K562 (cell line): ENCODE data around the gene RAB41. TPM values are rescaled to one million over a fixed set of nuclear protein-coding genes. Genes with fewer than 3 reads are reported as not detected.

ENCODE experiments used
- ATAC-seq: fragments of 200-7000 bp; cut with Tn5 transposase; 3 replicates; pipeline ENCODE4 v1.9.1; 2020; ENCODE audit warnings: moderate library complexity
- BruUV-seq: library from RNA; stranded (reverse); fragments of 400-500 nt; replicated peaks from 2 replicates; lab custom pipeline; 2021; lab: Mats Ljungman, UMichigan
- CTCF ChIA-PET: fragments of 300-600 bp; formaldehyde crosslinking; extraction: SDS; loops from one replicate; lab custom pipeline; 2021; ENCODE audit warnings: low intra/inter-chr PET ratio; lab: Yijun Ruan, JAX
- POLR2A ChIA-PET: fragments of 300-600, 350-650 bp; sonication (Branson Sonifier 250); formaldehyde crosslinking; extraction: SDS; loops from one replicate; lab custom pipeline; 2021; ENCODE audit warnings: antibody characterized with exemption, inconsistent platforms; lab: Yijun Ruan, JAX
- DNase-seq, 4 experiments: peaks; one replicate each; pipeline versions ENCODE4 v3.0.0 to v3.0.0-alpha.2; 2011 to 2018; ENCODE audit warnings: low spot score in 3 of 4, mixed read lengths in 3 of 4; ENCODE audit errors: extremely low read depth in 1 of 4
- FAIRE-seq: peaks from 2 replicates; lab custom pipeline; 2011; peaks lifted over from hg19 to GRCh38; lab: Jason Lieb, UNC
- H2AFZ ChIP-seq: 2 replicates; pipeline ENCODE4 v1.6.0; 2011; ENCODE audit warnings: low read depth, low read length, control low read depth, inconsistent platforms
- H3K27ac ChIP-seq: fragments of 200-600 bp; 3 replicates; pipeline ENCODE4 v1.8.0; 2011; ENCODE audit warnings: low read depth, mild to moderate bottlenecking, control low read depth, inconsistent platforms, low read length, moderate library complexity, mixed read lengths; ENCODE audit errors: extremely low read depth
- H3K27me3 ChIP-seq, 2 experiments: fragments of 300-600 bp in 1 of 2; 2 replicates in 1 of 2; 3 replicates in 1 of 2; pipeline versions ENCODE4 v1.6.0 to v1.8.0; 2011; ENCODE audit warnings: inconsistent platforms in 2 of 2, low read length in 2 of 2, mild to moderate bottlenecking in 1 of 2, mixed read lengths in 1 of 2, moderate library complexity in 1 of 2; ENCODE audit not compliant: control insufficient read depth in 2 of 2, insufficient read depth in 2 of 2
- H3K36me3 ChIP-seq: fragments of 300-600 bp; 3 replicates; pipeline ENCODE4 v1.8.0; 2011; ENCODE audit warnings: mild to moderate bottlenecking, low read length, inconsistent platforms; ENCODE audit not compliant: control insufficient read depth, insufficient read depth
- H3K4me1 ChIP-seq, 2 experiments: fragments of 200-600 bp in 1 of 2; replicated peaks in 1 of 2; 2 replicates in 1 of 2; 3 replicates in 1 of 2; pipeline versions ENCODE4 v1.5.1 to v1.8.0; 2011; ENCODE audit warnings: inconsistent platforms in 2 of 2, low read length in 2 of 2, mild to moderate bottlenecking in 1 of 2, mixed read lengths in 1 of 2, moderate library complexity in 1 of 2; ENCODE audit not compliant: control insufficient read depth in 2 of 2, insufficient read depth in 2 of 2
- H3K4me2 ChIP-seq: 2 replicates; pipeline ENCODE4 v1.6.1; 2011; ENCODE audit warnings: low read length, control low read depth, inconsistent platforms, mixed read lengths; ENCODE audit not compliant: insufficient read depth
- H3K4me3 ChIP-seq: fragments of 200-600 bp; sonication (generic), shearing (Covaris generic); 2 replicates; pipeline ENCODE4 v1.5.1; 2016; ENCODE audit warnings: control low read depth, inconsistent platforms
- H3K79me2 ChIP-seq: fragments of 200-600 bp; 3 replicates; pipeline ENCODE4 v1.8.0; 2011; ENCODE audit warnings: low read length, inconsistent platforms; ENCODE audit not compliant: control insufficient read depth, insufficient read depth
- H3K9ac ChIP-seq, 2 experiments: 2 replicates each; pipeline versions ENCODE4 v1.6.0 to v1.6.1; 2011; ENCODE audit warnings: low read depth in 2 of 2, low read length in 2 of 2, control low read depth in 1 of 2, inconsistent platforms in 1 of 2, mild to moderate bottlenecking in 1 of 2, mixed read lengths in 1 of 2; ENCODE audit not compliant: insufficient read depth in 1 of 2
- H3K9me1 ChIP-seq: one replicate; pipeline ENCODE4 v1.6.0; 2011; ENCODE audit warnings: inconsistent platforms, mild to moderate bottlenecking, low read length, moderate library complexity; ENCODE audit not compliant: control insufficient read depth, insufficient read depth
- H3K9me3 ChIP-seq: replicated peaks from 2 replicates; pipeline ENCODE4 v1.5.1; 2011; ENCODE audit warnings: low read depth, low read length, inconsistent platforms; ENCODE audit not compliant: control insufficient read depth, insufficient read depth
- H4K20me1 ChIP-seq: replicated peaks from 2 replicates; pipeline ENCODE4 v1.6.1; 2011; ENCODE audit warnings: low read length, inconsistent platforms, mixed read lengths; ENCODE audit not compliant: control insufficient read depth, insufficient read depth
- ATF7 ChIP-seq: fragments of 450-650 bp; IDR thresholded peaks from 2 replicates; pipeline ENCODE4 v1.7.1; 2014; ENCODE audit warnings: mild to moderate bottlenecking, moderate library complexity
- BRD9 ChIP-seq: fragments of 450-650 bp; IDR thresholded peaks from 2 replicates; pipeline ENCODE4 v1.6.1; 2018; ENCODE audit warnings: low read depth; ENCODE audit not compliant: partially characterized antibody
- CBFB ChIP-seq: sonication (generic); formaldehyde crosslinking; IDR thresholded peaks from 2 replicates; pipeline ENCODE4 v1.4.0; 2020; ENCODE audit warnings: mild to moderate bottlenecking, missing genetic modification reagents
- ETS1 ChIP-seq: conservative IDR thresholded peaks from 2 replicates; pipeline ENCODE4 v1.6.1; 2011; ENCODE audit warnings: low read depth, mild to moderate bottlenecking, low read length; ENCODE audit not compliant: control insufficient read depth
- EZH2 ChIP-seq: IDR thresholded peaks from 2 replicates; pipeline ENCODE4 v1.6.1; 2012; ENCODE audit warnings: low read depth, mild to moderate bottlenecking, inconsistent platforms, low read length, borderline replicate concordance
- KLF6 ChIP-seq: fragments of 250-450 bp; sonication (Bioruptor Pico); IDR thresholded peaks from 2 replicates; pipeline ENCODE4 v1.4.0; 2020; ENCODE audit warnings: mild to moderate bottlenecking, moderate library complexity, borderline replicate concordance
- MLX ChIP-seq, 2 experiments: fragments of 450-650 bp in 1 of 2; sonication (generic) in 1 of 2; formaldehyde crosslinking; conservative IDR thresholded peaks; 2 replicates each; pipeline versions ENCODE4 v1.4.0 to v1.8.1; 2020 to 2022; ENCODE audit warnings: mild to moderate bottlenecking in 1 of 2, missing genetic modification reagents in 1 of 2
- RBM14 ChIP-seq: fragments of 200-400 bp; formaldehyde crosslinking; IDR thresholded peaks from 2 replicates; pipeline ENCODE4 v1.6.1; 2018; ENCODE audit warnings: low read depth, mild to moderate bottlenecking, low read length, moderate library complexity, borderline replicate concordance; ENCODE audit not compliant: insufficient read depth
- SETDB1 ChIP-seq: IDR thresholded peaks from one replicate; pipeline ENCODE4 v1.6.1; 2012; ENCODE audit warnings: low read length, control low read depth, inconsistent platforms
- SRSF1 ChIP-seq: fragments of 200-400 bp; formaldehyde crosslinking; IDR thresholded peaks from 2 replicates; pipeline ENCODE4 v1.6.1; 2017; ENCODE audit warnings: mild to moderate bottlenecking, low read depth, low read length, moderate library complexity
- TBL1XR1 ChIP-seq, 2 experiments: IDR thresholded peaks; 2 replicates each; pipeline ENCODE4 v1.6.1; 2012; ENCODE audit warnings: improper control_type of control experiment in 2 of 2, low read length in 2 of 2, mild to moderate bottlenecking in 1 of 2
- TRIM25 ChIP-seq: fragments of 450-650 bp; IDR thresholded peaks from 2 replicates; pipeline ENCODE4 v1.7.0; 2016; ENCODE audit warnings: borderline replicate concordance
- WHSC1 ChIP-seq: IDR thresholded peaks from one replicate; pipeline ENCODE4 v1.6.1; 2012; ENCODE audit warnings: low read length, control low read depth, inconsistent platforms
- ZNF133 ChIP-seq: fragments of 250-450 bp; sonication (Bioruptor Pico); IDR thresholded peaks from 2 replicates; pipeline ENCODE4 v1.4.0; 2020; ENCODE audit warnings: mild to moderate bottlenecking
- ZNF592 ChIP-seq: fragments of 450-650 bp; IDR thresholded peaks from 2 replicates; pipeline ENCODE4 v1.6.1; 2017; ENCODE audit warnings: antibody characterized with exemption, mild to moderate bottlenecking
- WGBS: fragments of 100-300 bp; shearing (Covaris generic); methylation state at CpG from one replicate; pipeline ENCODE4 v1.1.6; 2016; ENCODE audit warnings: low coverage, mixed read lengths; ENCODE audit not compliant: insufficient coverage; ENCODE audit errors: missing lambda C conversion rate; 5-methylcytosine and 5-hydroxymethylcytosine counted together
- in situ Hi-C: fragments of 300-500 bp; cut with MboI; formaldehyde crosslinking; loops from 4 replicates; pipeline ENCODE4 v1.15.0; 2018; ENCODE audit warnings: inconsistent platforms, mixed read lengths
- intact Hi-C: fragments of 100-400 bp; cut with micrococcal nuclease; formaldehyde crosslinking; loops from 2 replicates; pipeline ENCODE4 v1.14.2; 2022
- polyA plus RNA-seq, 8 experiments: library from polyadenylated mRNA; depleted of rRNA in 4 of 8; stranded (reverse) in 5 of 8; unstranded in 3 of 8; fragments of >200 nt; fragmentation: Nextera tagmentation in 2 of 8; fragmentation: Illumina TruSeq in 1 of 8; extraction: Ambion mirVana in 2 of 8; extraction: Trizol in 1 of 8; gene quantifications; 2 replicates each; pipeline versions ENCODE4 v1.2.1 to v1.2.3, GENCODE V29; 2011 to 2014; ENCODE audit warnings: inconsistent platforms in 1 of 8, missing spikeins in 1 of 8
- total RNA-seq, 7 experiments: library from RNA; depleted of rRNA in 6 of 7; stranded (reverse); fragments of >200 nt in 6 of 7; fragmentation: Illumina TruSeq in 2 of 7; extraction: Trizol in 2 of 7; gene quantifications; 2 replicates each; pipeline versions ENCODE4 v1.2.1 to v1.2.3, GENCODE V29; 2011 to 2021; ENCODE audit warnings: low replicate concordance in 1 of 7

Gene RAB41
- total and polyA plus RNA-seq, 9 of the 15 experiments (the other 6 are each of a cell fraction or from before 2014, with no cell fraction given), result 0.08 TPM; not detected in 8

GRCh38 chrX:70313503-70313902 is 31.5 kb downstream of the RAB41 start:
- H3K9me3 ChIP-seq, result no peaks in the 10 kb centered on the region
- H3K4me2 ChIP-seq, result no peak overlapping the region
- 83% methylated on average over 1 of the region's 1 CpG for WGBS
- H3K36me3 ChIP-seq, result peaks cover 14% of the 10 kb centered on the region; the same call in 1 of the 3 replicates
- H3K79me2 ChIP-seq, result no peaks in the 10 kb centered on the region; the same call in 2 of the 3 replicates
- ATAC-seq (no peak), FAIRE-seq (no peak), DNase-seq (no peak)
- no peak overlapping the region for H3K9ac ChIP-seq
- in situ Hi-C loops, result no loop called here
- no peak overlapping the region for H3K4me3 ChIP-seq
- no peak overlapping the region for H3K27ac ChIP-seq
- H3K9me1 ChIP-seq, result no peaks in the 10 kb centered on the region
- CTCF ChIA-PET, result no interaction called here
- no TSS peak for BruUV-seq
- H3K27me3 ChIP-seq, result no peaks in the 10 kb centered on the region
- no peaks in the 10 kb centered on the region for H3K4me1 ChIP-seq
- intact Hi-C loops, result no loop called here
- POLR2A ChIA-PET, result interaction anchor here (1.1 kb wide), 1 partner anchor 11 kb away, joined by 3 read pairs; no protein-coding TSS in a partner anchor
- 0 out of 2 replicates have a peak, but pooled peaks cover 4% of the 10 kb centered on the region for H4K20me1 ChIP-seq
- no peak overlapping the region for H2AFZ ChIP-seq
- no peak for TF ChIP-seq RBM14
- no peak for TF ChIP-seq ETS1
- TF ChIP-seq ATF7, result no peak
- no peak for TF ChIP-seq MLX (CRISPR knock-in tag; conservative IDR thresholded peaks at IDR 0.05)
- TF ChIP-seq ZNF133 (CRISPR knock-in tag), result no peak
- TF ChIP-seq BRD9, result no peak
- no peak for TF ChIP-seq TBL1XR1 (IDR thresholded peaks at IDR 0.05; ENCODE audit: low read length in 2 of 2)
- TF ChIP-seq SETDB1, result no peak
- no peak for TF ChIP-seq KLF6 (CRISPR knock-in tag)
- no peak for TF ChIP-seq CBFB
- TF ChIP-seq TRIM25, result no peak
- TF ChIP-seq SRSF1, result no peak
- TF ChIP-seq EZH2, result no peak
- TF ChIP-seq WHSC1, result no peak
- no peak for TF ChIP-seq ZNF592
